CD8-positive, alpha-beta memory T cell (primary cell): ENCODE results near the gene NCR1. TPM values are rescaled to one million over a fixed set of nuclear protein-coding genes. Genes with fewer than 3 reads are reported as not detected.
"Not testable (repeated sequence)": the region's sequence is repeated elsewhere in the genome, so short reads cannot be mapped to it uniquely, and the experiment has no call there.

ENCODE experiments used
- CTCF ChIA-PET: fragments of 350-600 bp; sonication (Branson Sonifier 250); formaldehyde crosslinking; loops from one replicate; lab custom pipeline; 2021; ENCODE audit warnings: antibody characterized with exemption; lab: Charles Lee
- POLR2A ChIA-PET: fragments of 350-600 bp; sonication (Branson Sonifier 250); formaldehyde crosslinking; loops from one replicate; lab custom pipeline; 2021; ENCODE audit warnings: antibody characterized with exemption; lab: Charles Lee
- DNase-seq, 5 donors: peaks; one replicate each; pipeline versions ENCODE4 v3.0.0 to v3.0.0-alpha.2; 2020 to 2022; ENCODE audit warnings: mixed read lengths in 1 of 5
- H3K27ac ChIP-seq: one replicate; pipeline ENCODE4 v1.7.0; 2013; ENCODE audit warnings: low read depth, mild to moderate bottlenecking, low read length, moderate library complexity
- H3K27me3 ChIP-seq: 2 replicates; pipeline ENCODE4 v1.7.0; 2013; ENCODE audit warnings: low read length, mild to moderate bottlenecking; ENCODE audit not compliant: insufficient read depth, poor library complexity, severe bottlenecking
- H3K36me3 ChIP-seq: 2 replicates; pipeline ENCODE4 v1.7.0; 2013; ENCODE audit warnings: mild to moderate bottlenecking, low read length, moderate library complexity; ENCODE audit not compliant: insufficient read depth
- H3K4me1 ChIP-seq: 2 replicates; pipeline ENCODE4 v1.7.0; 2013; ENCODE audit warnings: mild to moderate bottlenecking, low read length, moderate library complexity; ENCODE audit not compliant: insufficient read depth
- H3K4me3 ChIP-seq: 2 replicates; pipeline ENCODE4 v1.7.0; 2013; ENCODE audit warnings: mild to moderate bottlenecking, low read length
- H3K9me3 ChIP-seq: 2 replicates; pipeline ENCODE4 v1.7.0; 2013; ENCODE audit warnings: mild to moderate bottlenecking, low read length
- H3K27ac Mint-ChIP-seq, 8 donors: one replicate each; pipeline ENCODE4 v1.8.0; 2020 to 2021; ENCODE audit warnings: mixed read lengths in 8 of 8, mild to moderate bottlenecking in 6 of 8, inconsistent platforms in 3 of 8, moderate library complexity in 3 of 8
- H3K27me3 Mint-ChIP-seq, 2 donors: one replicate each; pipeline ENCODE4 v1.8.0; 2020 to 2021; ENCODE audit warnings: mixed read lengths in 2 of 2, mild to moderate bottlenecking in 1 of 2, moderate library complexity in 1 of 2
- H3K36me3 Mint-ChIP-seq, 3 donors: one replicate each; pipeline ENCODE4 v1.8.0; 2020 to 2021; ENCODE audit warnings: mixed read lengths in 3 of 3, inconsistent platforms in 1 of 3, mild to moderate bottlenecking in 1 of 3
- H3K4me1 Mint-ChIP-seq, 3 donors: one replicate each; pipeline ENCODE4 v1.8.0; 2020 to 2021; ENCODE audit warnings: mixed read lengths in 3 of 3, inconsistent platforms in 1 of 3, mild to moderate bottlenecking in 1 of 3
- H3K4me3 Mint-ChIP-seq, 7 donors: one replicate each; pipeline ENCODE4 v1.8.0; 2020 to 2021; ENCODE audit warnings: mixed read lengths in 7 of 7, mild to moderate bottlenecking in 6 of 7, moderate library complexity in 4 of 7, inconsistent platforms in 2 of 7
- H3K9me3 Mint-ChIP-seq, 5 donors: one replicate each; pipeline ENCODE4 v1.8.0; 2020 to 2022; ENCODE audit warnings: mixed read lengths in 5 of 5, mild to moderate bottlenecking in 3 of 5, moderate library complexity in 2 of 5, inconsistent platforms in 1 of 5
- polyA plus RNA-seq: library from polyadenylated mRNA; unstranded; fragments of 300-500 nt; fragmentation: Illumina TruSeq; gene quantifications from one replicate; pipeline ENCODE4 v1.2.3, GENCODE V29; 2021
- total RNA-seq, 2 experiments: library from RNA; stranded (reverse); gene quantifications; one replicate each; pipeline ENCODE4 v1.2.3, GENCODE V29; 2021

The NCR1 gene
- total and polyA plus RNA-seq, 3 experiments from 2014 or later: 0.31 to 2.8 TPM; not detected in 1

DNA sequence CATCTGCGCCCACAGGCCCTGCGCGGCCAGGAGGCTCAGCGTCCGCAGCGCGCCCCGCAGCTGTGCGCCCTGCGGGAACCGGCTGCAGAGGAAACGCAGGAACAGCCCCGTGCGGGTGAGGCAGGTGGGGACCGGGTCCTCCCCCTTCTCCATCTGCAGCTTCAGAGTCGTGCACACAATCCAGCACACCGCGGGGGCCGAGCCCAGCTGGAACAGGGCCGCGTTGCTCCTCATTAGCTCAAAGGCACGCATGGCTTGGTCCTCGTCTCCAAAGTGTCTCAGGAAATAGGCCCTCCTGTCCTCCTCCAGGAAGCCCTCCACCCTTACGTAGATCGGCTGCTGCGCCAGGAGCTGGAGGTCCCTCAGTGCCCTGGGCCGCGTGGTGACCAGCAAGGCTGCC is 33.6 kb downstream of the NCR1 start:
- H3K27ac ChIP-seq, H3K9me3 Mint-ChIP-seq, DNase-seq, H3K9me3 ChIP-seq, H3K4me1 ChIP-seq, CTCF ChIA-PET, H3K36me3 Mint-ChIP-seq, H3K27me3 ChIP-seq, H3K4me1 Mint-ChIP-seq, H3K4me3 ChIP-seq, H3K36me3 ChIP-seq, POLR2A ChIA-PET, H3K27ac Mint-ChIP-seq, H3K4me3 Mint-ChIP-seq: not testable (repeated sequence)
- peaks cover 2 to 19% of the 10 kb centered on the region in 2 donors for H3K27me3 Mint-ChIP-seq

DNA sequence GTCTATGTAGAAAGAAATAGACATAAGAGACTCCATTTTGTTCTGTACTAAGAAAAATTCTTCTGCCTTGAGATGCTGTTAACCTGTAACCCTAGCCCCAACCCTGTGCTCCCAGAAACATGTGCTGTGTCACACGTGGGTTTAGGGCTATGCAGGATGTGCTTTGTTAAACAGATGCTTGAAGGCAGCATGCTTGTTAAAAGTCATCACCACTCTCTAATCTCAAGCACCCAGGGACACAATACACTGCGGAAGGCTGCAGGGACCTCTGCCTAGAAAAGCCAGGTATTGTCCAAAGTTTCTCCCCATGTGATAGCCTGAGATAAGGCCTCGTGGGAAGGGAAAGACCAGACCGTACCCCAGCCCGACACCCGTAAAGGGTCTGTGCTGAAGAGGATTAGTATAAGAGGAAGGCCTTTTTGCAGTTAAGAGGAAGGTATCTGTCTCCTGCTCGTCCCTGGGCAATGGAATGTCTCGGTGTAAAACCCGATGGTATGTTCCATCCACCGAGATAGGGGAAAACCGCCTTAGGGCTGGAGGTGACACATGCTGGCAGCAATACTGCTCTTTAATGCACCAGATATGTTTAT is 37.9 kb downstream of the NCR1 start:
- H3K4me3 Mint-ChIP-seq, POLR2A ChIA-PET, H3K27ac ChIP-seq, DNase-seq, H3K27me3 ChIP-seq, H3K4me1 Mint-ChIP-seq, H3K4me3 ChIP-seq, H3K36me3 ChIP-seq, CTCF ChIA-PET, H3K27ac Mint-ChIP-seq, H3K4me1 ChIP-seq, H3K9me3 ChIP-seq, H3K36me3 Mint-ChIP-seq: not testable (repeated sequence)
- Mint-ChIP-seq H3K9me3 (peaks cover 0 to 12% (median 2%) of the 10 kb centered on the region in 5 donors), H3K27me3 (peaks cover 0 to 13% of the 10 kb centered on the region in 2 donors)

DNA sequence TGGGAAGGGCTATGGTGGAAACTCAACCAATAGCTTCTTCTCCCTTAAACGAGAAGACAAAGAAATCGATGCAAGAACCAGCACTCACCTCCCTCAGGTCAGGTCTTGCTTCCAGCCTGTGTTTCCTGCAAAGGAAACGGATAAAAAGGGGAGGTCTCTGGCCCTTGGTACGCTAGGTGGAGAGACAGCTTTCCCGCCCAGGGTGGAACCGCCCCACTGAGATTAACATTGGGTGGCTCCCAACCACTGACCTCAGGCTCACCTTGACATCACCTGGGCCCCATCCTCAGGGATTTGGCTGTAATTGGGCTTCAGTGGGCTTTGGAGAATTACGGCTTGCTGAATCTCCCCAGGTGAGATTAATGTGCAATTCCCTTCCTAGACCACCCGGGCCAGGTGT is 41.4 kb downstream of the NCR1 start, which contains the start of gene NLRP7:
Gene NLRP7, minus strand, starts transcription at position 150 of the 400 bp plus-strand sequence.
- H3K27ac Mint-ChIP-seq: peak within 1 kb of the TSS in 1 of 8 donors; percentile 34
- peaks cover 3 to 8% of the 10 kb centered on the region in 2 donors for H3K27me3 Mint-ChIP-seq
- ChIA-PET POLR2A (no interaction called here), CTCF (no interaction called here)
- H3K36me3 Mint-ChIP-seq: no peaks in the 10 kb centered on the region
- H3K4me1 ChIP-seq: no peaks in the 10 kb centered on the region
- DNase-seq: no peak
- no peak within 1 kb of the TSS for H3K27ac ChIP-seq
- no peaks in the 10 kb centered on the region for H3K9me3 ChIP-seq
- H3K4me1 Mint-ChIP-seq: no peaks in the 10 kb centered on the region
- H3K36me3 ChIP-seq: no peaks in the 10 kb centered on the region
- H3K4me3 ChIP-seq: no peak within 1 kb of the TSS
- peaks cover 0 to 14% (median 0%) of the 10 kb centered on the region in 5 donors for H3K9me3 Mint-ChIP-seq
- no peak within 1 kb of the TSS for H3K4me3 Mint-ChIP-seq
- no peaks in the 10 kb centered on the region for H3K27me3 ChIP-seq

DNA sequence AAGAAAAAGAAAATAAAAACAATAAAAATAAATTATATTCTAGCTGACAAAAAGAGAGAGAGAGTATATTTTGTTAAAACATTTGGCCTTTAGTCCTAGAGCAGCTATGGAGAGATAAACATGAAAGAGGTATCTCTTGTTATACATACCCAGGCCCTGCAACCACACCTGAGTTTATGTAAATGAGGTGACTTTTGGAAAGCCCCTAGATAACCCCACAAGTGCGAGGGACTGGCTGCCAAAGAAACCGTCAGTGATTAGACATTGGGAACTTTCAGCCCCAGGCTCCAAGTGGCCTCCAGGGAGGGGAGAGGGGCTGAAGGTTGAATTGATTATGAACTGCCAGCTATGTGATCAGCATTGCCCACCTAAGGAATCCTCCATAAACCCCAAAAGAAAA is 43.5 kb downstream of the NCR1 start:
- CTCF ChIA-PET: no interaction called here
- Histone ChIP-seq H3K27ac (no peak overlapping the region), H3K9me3 (no peaks in the 10 kb centered on the region), H3K4me3 (no peak overlapping the region), H3K36me3 (no peaks in the 10 kb centered on the region), H3K27me3 (no peaks in the 10 kb centered on the region), H3K4me1 (no peaks in the 10 kb centered on the region)
- H3K36me3 Mint-ChIP-seq: no peaks in the 10 kb centered on the region
- peaks cover 0 to 12% (median 0%) of the 10 kb centered on the region in 5 donors for H3K9me3 Mint-ChIP-seq
- H3K27me3 Mint-ChIP-seq: peaks cover 9 to 12% of the 10 kb centered on the region in 2 donors
- no peak overlapping the region for H3K4me3 Mint-ChIP-seq
- POLR2A ChIA-PET: no interaction called here
- H3K4me1 Mint-ChIP-seq: no peaks in the 10 kb centered on the region
- DNase-seq: no peak
- H3K27ac Mint-ChIP-seq: no peak overlapping the region

DNA sequence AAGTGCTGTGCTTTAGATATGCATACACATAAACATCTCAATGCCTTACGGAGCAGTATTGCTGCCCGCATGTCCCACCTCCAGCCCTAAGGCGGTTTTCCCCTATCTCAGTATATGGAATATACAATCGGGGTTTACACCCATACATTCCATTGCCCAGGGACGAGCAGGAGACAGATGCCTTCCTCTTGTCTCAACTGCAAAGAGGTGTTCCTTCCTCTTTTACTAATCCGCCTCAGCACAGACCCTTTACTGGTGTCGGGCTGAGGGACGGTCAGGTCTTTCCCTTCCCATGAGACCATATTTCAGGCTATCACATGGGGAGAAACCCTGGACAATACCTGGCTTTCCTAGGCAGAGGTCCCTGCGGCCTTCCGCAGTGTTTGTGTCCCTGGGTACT is 44.6 kb downstream of the NCR1 start:
- H3K4me1 Mint-ChIP-seq, H3K4me3 Mint-ChIP-seq, H3K36me3 ChIP-seq, H3K4me1 ChIP-seq, POLR2A ChIA-PET, H3K9me3 ChIP-seq, H3K27me3 ChIP-seq, H3K4me3 ChIP-seq, H3K27ac ChIP-seq, CTCF ChIA-PET, H3K36me3 Mint-ChIP-seq, H3K9me3 Mint-ChIP-seq, DNase-seq, H3K27ac Mint-ChIP-seq: not testable (repeated sequence)
- H3K27me3 Mint-ChIP-seq: peaks cover 9 to 12% of the 10 kb centered on the region in 2 donors

DNA sequence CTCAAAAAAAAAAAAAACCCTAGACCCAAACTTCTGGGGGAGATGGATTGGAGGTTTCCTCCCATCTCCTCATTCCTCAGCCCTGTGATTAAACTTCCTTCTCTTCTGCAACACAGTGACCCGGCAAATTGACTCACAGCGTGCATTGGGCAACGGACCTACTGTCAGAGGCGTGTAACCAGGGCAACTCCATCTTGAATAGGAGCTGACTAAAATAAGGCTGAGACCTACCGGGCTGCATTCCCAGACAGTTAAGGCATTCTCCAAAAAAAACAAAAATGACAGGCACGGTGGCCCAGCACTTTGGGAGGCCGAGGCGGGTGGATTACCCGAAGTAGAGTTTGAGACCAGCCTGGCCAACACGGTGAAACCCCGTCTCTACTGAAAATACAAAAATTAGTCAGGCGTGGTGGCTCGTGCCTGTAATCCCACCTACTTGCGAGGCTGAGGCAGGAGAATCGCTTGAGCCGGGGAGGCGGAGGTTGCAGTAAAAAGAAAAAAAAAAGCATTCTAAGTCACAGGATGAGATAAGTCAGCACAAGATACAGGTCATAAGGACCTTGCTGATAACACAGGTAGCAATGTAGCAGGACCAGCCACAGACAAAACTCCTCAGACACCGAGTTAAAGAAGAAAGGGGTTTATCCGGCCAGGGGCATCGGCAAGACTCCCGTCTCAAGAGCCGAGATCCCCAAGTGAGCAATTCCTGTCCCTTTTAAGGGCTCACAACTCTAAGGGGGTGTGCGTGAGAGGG is 46.8 kb downstream of the NCR1 start:
- Histone ChIP-seq H3K27me3 (no peaks in the 10 kb centered on the region), H3K36me3 (no peaks in the 10 kb centered on the region), H3K9me3 (no peaks in the 10 kb centered on the region), H3K4me1 (no peaks in the 10 kb centered on the region), H3K27ac (no peak overlapping the region), H3K4me3 (no peak overlapping the region)
- Mint-ChIP-seq H3K4me3 (no peak overlapping the region), H3K4me1 (no peaks in the 10 kb centered on the region), H3K27ac (no peak overlapping the region), H3K9me3 (peaks cover 0 to 6% (median 0%) of the 10 kb centered on the region in 5 donors), H3K27me3 (peaks cover 12% of the 10 kb centered on the region in 2 donors), H3K36me3 (no peaks in the 10 kb centered on the region)
- ChIA-PET POLR2A (no interaction called here), CTCF (no interaction called here)
- DNase-seq: no peak

DNA sequence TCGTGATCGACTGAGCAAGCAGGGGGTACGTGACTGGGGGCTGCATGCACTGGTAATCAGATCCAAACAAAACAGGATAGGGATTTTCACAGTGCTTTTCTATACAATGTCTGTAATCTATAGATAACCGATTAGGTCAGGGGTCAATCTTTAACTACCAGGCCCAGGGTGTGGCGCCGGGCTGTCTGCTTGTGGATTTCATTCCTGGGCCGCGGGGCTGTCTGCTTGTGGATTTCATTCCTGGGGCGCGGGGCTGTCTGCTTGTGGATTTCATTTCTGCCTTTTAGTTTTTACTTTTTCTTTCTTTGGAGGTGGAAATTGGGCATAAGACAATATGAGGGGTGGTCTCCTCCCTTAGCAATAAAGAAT is 47.4 kb downstream of the NCR1 start:
- CTCF ChIA-PET: not testable (repeated sequence)

DNA sequence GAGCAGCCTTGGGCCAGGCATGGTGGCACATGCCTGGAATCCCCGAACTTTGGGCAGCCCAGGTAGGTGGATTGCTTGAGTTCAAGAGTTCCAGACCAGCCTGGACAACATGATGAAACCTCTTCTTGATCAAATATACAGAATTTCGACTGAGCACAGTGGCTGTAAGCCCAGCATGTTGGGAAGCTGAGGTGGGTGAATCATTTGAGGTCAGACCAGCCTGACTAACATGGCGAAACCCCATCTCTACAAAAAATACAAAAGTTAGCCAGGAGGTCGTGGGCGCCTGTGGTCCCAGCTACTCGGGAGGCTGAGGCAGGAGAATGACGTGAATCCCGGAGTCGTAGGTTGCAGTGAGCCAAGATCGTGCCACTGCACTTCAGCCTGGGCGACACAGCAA is 49.4 kb downstream of the NCR1 start:
- CTCF ChIA-PET: no interaction called here
- Mint-ChIP-seq H3K4me3 (no peak overlapping the region), H3K27me3 (peaks cover 12 to 15% of the 10 kb centered on the region in 2 donors), H3K4me1 (peaks cover 0 to 7% (median 7%) of the 10 kb centered on the region in 3 donors), H3K9me3 (peaks cover 0 to 6% (median 0%) of the 10 kb centered on the region in 5 donors), H3K27ac (no peak overlapping the region), H3K36me3 (no peaks in the 10 kb centered on the region)
- Histone ChIP-seq H3K4me1 (no peaks in the 10 kb centered on the region), H3K36me3 (no peaks in the 10 kb centered on the region), H3K27ac (no peak overlapping the region), H3K4me3 (no peak overlapping the region), H3K27me3 (no peaks in the 10 kb centered on the region), H3K9me3 (no peaks in the 10 kb centered on the region)
- no peak for DNase-seq
- POLR2A ChIA-PET: no interaction called here

More for the DNA sequence above, 47.4 kb downstream of the NCR1 start:
- H3K9me3 Mint-ChIP-seq, DNase-seq, H3K4me1 ChIP-seq, H3K4me1 Mint-ChIP-seq, H3K27ac ChIP-seq, H3K36me3 ChIP-seq, POLR2A ChIA-PET, H3K27ac Mint-ChIP-seq, H3K27me3 ChIP-seq, H3K9me3 ChIP-seq, H3K4me3 ChIP-seq, H3K36me3 Mint-ChIP-seq, H3K4me3 Mint-ChIP-seq: not testable (repeated sequence)
- H3K27me3 Mint-ChIP-seq: peaks cover 12 to 15% of the 10 kb centered on the region in 2 donors
